H1 (cell line): ENCODE measurements around the gene TOMM22.

Source experiments
- CTCF ChIP-seq, 3 experiments: IDR thresholded peaks; 1 replicate in 2 of 3; 2 replicates in 1 of 3; pipeline versions ENCODE4 v1.5.1 to v1.6.1; 2011; ENCODE audit warnings: low read length in 3 of 3, mild to moderate bottlenecking in 3 of 3, inconsistent platforms in 2 of 3, low read depth in 1 of 3, moderate library complexity in 1 of 3; ENCODE audit not compliant: insufficient read depth in 1 of 3; ENCODE audit errors: control extremely low read depth in 1 of 3
- E2F6 ChIP-seq: IDR thresholded peaks from 2 replicates; pipeline ENCODE4 v1.6.1; 2012; ENCODE audit warnings: inconsistent platforms
- EGR1 ChIP-seq: IDR thresholded peaks from 2 replicates; pipeline ENCODE4 v1.6.1; 2011; ENCODE audit warnings: low read depth, low read length, borderline replicate concordance
- EZH2 ChIP-seq: fragments of 200-600 bp; sonication (generic); IDR thresholded peaks from 2 replicates; pipeline ENCODE4 v1.7.1; 2012; ENCODE audit warnings: low read depth, mild to moderate bottlenecking, moderate library complexity, low read length, inconsistent platforms; ENCODE audit not compliant: severe bottlenecking
- HDAC2 ChIP-seq, 2 experiments: fragments of 300-600 bp in 1 of 2; sonication (generic) in 1 of 2; IDR thresholded peaks; 2 replicates each; pipeline ENCODE4 v1.6.1; 2011 to 2012; ENCODE audit warnings: low read depth in 2 of 2, low read length in 2 of 2, mild to moderate bottlenecking in 2 of 2, moderate library complexity in 2 of 2, borderline replicate concordance in 1 of 2, inconsistent platforms in 1 of 2
- JUN ChIP-seq: IDR thresholded peaks from 2 replicates; pipeline ENCODE4 v1.6.1; 2011; ENCODE audit warnings: low read depth, mild to moderate bottlenecking, improper control_type of control experiment, low read length
- POLR2A ChIP-seq, 2 experiments: IDR thresholded peaks; 1 replicate in 1 of 2; 2 replicates in 1 of 2; pipeline ENCODE4 v1.6.1; 2011; ENCODE audit warnings: low read depth in 2 of 2, low read length in 2 of 2, mild to moderate bottlenecking in 2 of 2; ENCODE audit errors: control extremely low read depth in 1 of 2
- RNF2 ChIP-seq: fragments of 200-900, 300-1000 bp; sonication (generic); IDR thresholded peaks from 2 replicates; pipeline ENCODE4 v1.7.1; 2016; ENCODE audit warnings: borderline replicate concordance, low read depth, mild to moderate bottlenecking, antibody characterized with exemption, low read length; ENCODE audit not compliant: poor library complexity, severe bottlenecking; ENCODE audit errors: missing control alignments
- SAP30 ChIP-seq: fragments of 300-600 bp; sonication (generic); IDR thresholded peaks from 2 replicates; pipeline ENCODE4 v1.7.1; 2012; ENCODE audit warnings: low read length, moderate library complexity, mild to moderate bottlenecking, inconsistent platforms; ENCODE audit not compliant: insufficient read depth, insufficient replicate concordance
- SRF ChIP-seq: IDR thresholded peaks from 2 replicates; pipeline ENCODE4 v1.6.1; 2011; ENCODE audit warnings: mild to moderate bottlenecking, low read depth, low read length, moderate library complexity
- TBP ChIP-seq: IDR thresholded peaks from 2 replicates; pipeline ENCODE4 v1.6.1; 2011; ENCODE audit warnings: low read depth, low read length, improper control_type of control experiment
- TEAD4 ChIP-seq: IDR thresholded peaks from 2 replicates; pipeline ENCODE4 v1.6.1; 2012; ENCODE audit warnings: low read depth, low read length, inconsistent platforms, mixed read lengths

- TF ChIP-seq SAP30 (no peak), JUN (no peak), CTCF (IDR thresholded peaks at IDR 0.05; ENCODE audit: control extremely low read depth in 1 of 3, insufficient read depth in 1 of 3, low read depth in 1 of 3, low read length in 3 of 3) (no peak), E2F6 (no peak), EGR1 (no peak), RNF2 (no peak), TBP (no peak), POLR2A (IDR thresholded peaks at IDR 0.05; ENCODE audit: control extremely low read depth in 1 of 2, low read depth in 2 of 2, low read length in 2 of 2) (no peak), HDAC2 (IDR thresholded peaks at IDR 0.05; ENCODE audit: borderline replicate concordance in 1 of 2, low read depth in 2 of 2, low read length in 2 of 2) (no peak), TEAD4 (no peak), EZH2 (no peak), SRF (no peak)
Observed at GRCh38 chr22:38721551-38721950, 39.8 kb downstream of the TOMM22 start.
